GM21717 (cell line): ENCODE data around the gene WWOX.

Experiments
- ATAC-seq: cut with Tn5 transposase; IDR thresholded peaks from one replicate; pipeline ENCODE4 v1.9.1; 2021; ENCODE audit warnings: mild to moderate bottlenecking, moderate library complexity; ENCODE audit not compliant: unreplicated experiment

WWOX gene

GRCh38 chr16:78258375-78259065, 159.1 kb downstream of the WWOX start:
- no peak for ATAC-seq

GRCh38 chr16:78259873-78260272, 160.4 kb downstream of the WWOX start:
- ATAC-seq = no peak

GRCh38 chr16:78264642-78265041, 165.2 kb downstream of the WWOX start:
- ATAC-seq = no peak

- ATAC-seq = no peak
Observed at GRCh38 chr16:78269256-78269655, 169.8 kb downstream of the WWOX start.

GRCh38 chr16:78271981-78272380, 172.5 kb downstream of the WWOX start:
- ATAC-seq = no peak

GRCh38 chr16:78274771-78275170, 175.3 kb downstream of the WWOX start:
- ATAC-seq = no peak

GRCh38 chr16:78275420-78275819, 176.0 kb downstream of the WWOX start:
- ATAC-seq = no peak

- ATAC-seq = no peak
Observed at GRCh38 chr16:78277321-78278055, 178.0 kb downstream of the WWOX start.

GRCh38 chr16:78278056-78278450, 178.6 kb downstream of the WWOX start:
- ATAC-seq = no peak

- ATAC-seq = no peak
Observed at GRCh38 chr16:78281115-78281514, 181.7 kb downstream of the WWOX start.

- no peak for ATAC-seq
Observed at GRCh38 chr16:78283548-78284251, 184.2 kb downstream of the WWOX start.

- ATAC-seq = no peak
Observed at GRCh38 chr16:78284326-78284725, 184.9 kb downstream of the WWOX start.

GRCh38 chr16:78284957-78285434, 185.5 kb downstream of the WWOX start:
- no peak for ATAC-seq

GRCh38 chr16:78285437-78285922, 186.0 kb downstream of the WWOX start:
- no peak for ATAC-seq

- no peak for ATAC-seq
Observed at GRCh38 chr16:78286065-78286464, 186.6 kb downstream of the WWOX start.

- no peak for ATAC-seq
Observed at GRCh38 chr16:78288888-78289287, 189.4 kb downstream of the WWOX start.

GRCh38 chr16:78289373-78289772, 189.9 kb downstream of the WWOX start:
- ATAC-seq = no peak

GRCh38 chr16:78289844-78290277, 190.4 kb downstream of the WWOX start:
- no peak for ATAC-seq

- ATAC-seq = no peak
Observed at GRCh38 chr16:78290395-78290794, 190.9 kb downstream of the WWOX start.

GRCh38 chr16:78290872-78291591, 191.6 kb downstream of the WWOX start:
- ATAC-seq = no peak

- no peak for ATAC-seq
Observed at GRCh38 chr16:78291604-78292003, 192.2 kb downstream of the WWOX start.
